ENCODE results near the gene ECHS1.

ECHS1 gene

GRCh38 chr10:133412381-133412711 is 39.2 kb upstream of the ECHS1 start:
- H3K9me3 ChIP-seq (ENCODE audit: control insufficient read depth in 2 of 2, low read length in 2 of 2), result peaks cover 2 to 5% of the 10 kb centered on the region in 2 donors
- H3K27me3 ChIP-seq (ENCODE audit: control insufficient read depth in 2 of 2, insufficient read depth in 2 of 2, low read length in 2 of 2), result no peaks in the 10 kb centered on the region
- H3K36me3 ChIP-seq (ENCODE audit: control insufficient read depth in 2 of 2, insufficient read depth in 2 of 2, low read length in 2 of 2), result peaks cover 26 to 46% of the 10 kb centered on the region in 2 donors
- H3K9ac ChIP-seq (ENCODE audit: low read depth in 1 of 2, low read length in 2 of 2), result no peak overlapping the region
- no peaks in the 10 kb centered on the region for H3K4me1 ChIP-seq (ENCODE audit: control insufficient read depth in 2 of 2, insufficient read depth in 2 of 2, low read length in 2 of 2)
- H3K4me3 ChIP-seq (ENCODE audit: low read length in 2 of 2), result no peak overlapping the region
- H3K27ac ChIP-seq (ENCODE audit: low read depth in 2 of 2, low read length in 2 of 2), result no peak overlapping the region

GRCh38 chr10:133411523-133412380 is 38.6 kb upstream of the ECHS1 start:
- no peak overlapping the region for H3K9ac ChIP-seq (ENCODE audit: low read depth in 1 of 2, low read length in 2 of 2)
- peaks cover 26 to 46% of the 10 kb centered on the region in 2 donors for H3K36me3 ChIP-seq (ENCODE audit: control insufficient read depth in 2 of 2, insufficient read depth in 2 of 2, low read length in 2 of 2)
- H3K27ac ChIP-seq (ENCODE audit: low read depth in 2 of 2, low read length in 2 of 2), result no peak overlapping the region
- no peaks in the 10 kb centered on the region for H3K27me3 ChIP-seq (ENCODE audit: control insufficient read depth in 2 of 2, insufficient read depth in 2 of 2, low read length in 2 of 2)
- H3K4me3 ChIP-seq (ENCODE audit: low read length in 2 of 2), result no peak overlapping the region
- peaks cover 2 to 5% of the 10 kb centered on the region in 2 donors for H3K9me3 ChIP-seq (ENCODE audit: control insufficient read depth in 2 of 2, low read length in 2 of 2)
- H3K4me1 ChIP-seq (ENCODE audit: control insufficient read depth in 2 of 2, insufficient read depth in 2 of 2, low read length in 2 of 2), result no peaks in the 10 kb centered on the region

GRCh38 chr10:133405844-133406527 is 32.8 kb upstream of the ECHS1 start:
- H3K4me1 ChIP-seq (ENCODE audit: control insufficient read depth in 2 of 2, insufficient read depth in 2 of 2, low read length in 2 of 2), result no peaks in the 10 kb centered on the region
- H3K9me3 ChIP-seq (ENCODE audit: control insufficient read depth in 2 of 2, low read length in 2 of 2), result no peaks in the 10 kb centered on the region
- peaks cover 24 to 38% of the 10 kb centered on the region in 2 donors for H3K36me3 ChIP-seq (ENCODE audit: control insufficient read depth in 2 of 2, insufficient read depth in 2 of 2, low read length in 2 of 2)
- H3K9ac ChIP-seq (ENCODE audit: low read depth in 1 of 2, low read length in 2 of 2), result no peak overlapping the region
- no peaks in the 10 kb centered on the region for H3K27me3 ChIP-seq (ENCODE audit: control insufficient read depth in 2 of 2, insufficient read depth in 2 of 2, low read length in 2 of 2)
- H3K27ac ChIP-seq (ENCODE audit: low read depth in 2 of 2, low read length in 2 of 2), result no peak overlapping the region
- no peak overlapping the region for H3K4me3 ChIP-seq (ENCODE audit: low read length in 2 of 2)

- Histone ChIP-seq H3K9me3 (ENCODE audit: control insufficient read depth in 2 of 2, low read length in 2 of 2) (no peaks in the 10 kb centered on the region), H3K9ac (ENCODE audit: low read depth in 1 of 2, low read length in 2 of 2) (no peak overlapping the region), H3K4me3 (ENCODE audit: low read length in 2 of 2) (no peak overlapping the region), H3K4me1 (ENCODE audit: control insufficient read depth in 2 of 2, insufficient read depth in 2 of 2, low read length in 2 of 2) (no peaks in the 10 kb centered on the region), H3K27me3 (ENCODE audit: control insufficient read depth in 2 of 2, insufficient read depth in 2 of 2, low read length in 2 of 2) (no peaks in the 10 kb centered on the region), H3K27ac (ENCODE audit: low read depth in 2 of 2, low read length in 2 of 2) (no peak overlapping the region), H3K36me3 (ENCODE audit: control insufficient read depth in 2 of 2, insufficient read depth in 2 of 2, low read length in 2 of 2) (peaks cover 23 to 36% of the 10 kb centered on the region in 2 donors)
Observed at GRCh38 chr10:133405272-133405671, 32.1 kb upstream of the ECHS1 start.

GRCh38 chr10:133403784-133404183 is 30.6 kb upstream of the ECHS1 start:
- no peak overlapping the region for H3K27ac ChIP-seq (ENCODE audit: low read depth in 2 of 2, low read length in 2 of 2)
- peaks cover 30 to 35% of the 10 kb centered on the region in 2 donors for H3K36me3 ChIP-seq (ENCODE audit: control insufficient read depth in 2 of 2, insufficient read depth in 2 of 2, low read length in 2 of 2)
- no peak overlapping the region for H3K4me3 ChIP-seq (ENCODE audit: low read length in 2 of 2)
- H3K9ac ChIP-seq (ENCODE audit: low read depth in 1 of 2, low read length in 2 of 2), result no peak overlapping the region
- no peaks in the 10 kb centered on the region for H3K9me3 ChIP-seq (ENCODE audit: control insufficient read depth in 2 of 2, low read length in 2 of 2)
- H3K4me1 ChIP-seq (ENCODE audit: control insufficient read depth in 2 of 2, insufficient read depth in 2 of 2, low read length in 2 of 2), result no peaks in the 10 kb centered on the region
- H3K27me3 ChIP-seq (ENCODE audit: control insufficient read depth in 2 of 2, insufficient read depth in 2 of 2, low read length in 2 of 2), result no peaks in the 10 kb centered on the region

- H3K27me3 ChIP-seq (ENCODE audit: control insufficient read depth in 2 of 2, insufficient read depth in 2 of 2, low read length in 2 of 2), result no peaks in the 10 kb centered on the region
- H3K27ac ChIP-seq (ENCODE audit: low read depth in 2 of 2, low read length in 2 of 2), result no peak overlapping the region
- H3K9me3 ChIP-seq (ENCODE audit: control insufficient read depth in 2 of 2, low read length in 2 of 2), result no peaks in the 10 kb centered on the region
- H3K4me3 ChIP-seq (ENCODE audit: low read length in 2 of 2), result no peak overlapping the region
- H3K4me1 ChIP-seq (ENCODE audit: control insufficient read depth in 2 of 2, insufficient read depth in 2 of 2, low read length in 2 of 2), result no peaks in the 10 kb centered on the region
- H3K9ac ChIP-seq (ENCODE audit: low read depth in 1 of 2, low read length in 2 of 2), result no peak overlapping the region
- H3K36me3 ChIP-seq (ENCODE audit: control insufficient read depth in 2 of 2, insufficient read depth in 2 of 2, low read length in 2 of 2), result peaks cover 34 to 35% of the 10 kb centered on the region in 2 donors
Observed at GRCh38 chr10:133403359-133403758, 30.2 kb upstream of the ECHS1 start.

GRCh38 chr10:133401981-133402725 is 29.0 kb upstream of the ECHS1 start:
- Histone ChIP-seq H3K4me3 (ENCODE audit: low read length in 2 of 2) (no peak overlapping the region), H3K9ac (ENCODE audit: low read depth in 1 of 2, low read length in 2 of 2) (no peak overlapping the region), H3K4me1 (ENCODE audit: control insufficient read depth in 2 of 2, insufficient read depth in 2 of 2, low read length in 2 of 2) (no peaks in the 10 kb centered on the region), H3K36me3 (ENCODE audit: control insufficient read depth in 2 of 2, insufficient read depth in 2 of 2, low read length in 2 of 2) (peaks cover 35 to 36% of the 10 kb centered on the region in 2 donors), H3K9me3 (ENCODE audit: control insufficient read depth in 2 of 2, low read length in 2 of 2) (no peaks in the 10 kb centered on the region), H3K27ac (ENCODE audit: low read depth in 2 of 2, low read length in 2 of 2) (peak overlapping the region in 1 of 2 donors; percentile 67), H3K27me3 (ENCODE audit: control insufficient read depth in 2 of 2, insufficient read depth in 2 of 2, low read length in 2 of 2) (no peaks in the 10 kb centered on the region)

GRCh38 chr10:133401500-133401899 is 28.3 kb upstream of the ECHS1 start:
- no peak overlapping the region for H3K4me3 ChIP-seq (ENCODE audit: low read length in 2 of 2)
- peak overlapping the region in 1 of 2 donors; percentile 67 for H3K27ac ChIP-seq (ENCODE audit: low read depth in 2 of 2, low read length in 2 of 2)
- H3K36me3 ChIP-seq (ENCODE audit: control insufficient read depth in 2 of 2, insufficient read depth in 2 of 2, low read length in 2 of 2), result peaks cover 36 to 41% of the 10 kb centered on the region in 2 donors

GRCh38 chr10:133400624-133401424 is 27.7 kb upstream of the ECHS1 start:
- Histone ChIP-seq H3K27me3 (ENCODE audit: control insufficient read depth in 2 of 2, insufficient read depth in 2 of 2, low read length in 2 of 2) (no peaks in the 10 kb centered on the region), H3K36me3 (ENCODE audit: control insufficient read depth in 2 of 2, insufficient read depth in 2 of 2, low read length in 2 of 2) (peaks cover 36 to 46% of the 10 kb centered on the region in 2 donors), H3K4me1 (ENCODE audit: control insufficient read depth in 2 of 2, insufficient read depth in 2 of 2, low read length in 2 of 2) (no peaks in the 10 kb centered on the region), H3K27ac (ENCODE audit: low read depth in 2 of 2, low read length in 2 of 2) (peak overlapping the region; percentile 37 to 67), H3K4me3 (ENCODE audit: low read length in 2 of 2) (no peak overlapping the region), H3K9ac (ENCODE audit: low read depth in 1 of 2, low read length in 2 of 2) (no peak overlapping the region), H3K9me3 (ENCODE audit: control insufficient read depth in 2 of 2, low read length in 2 of 2) (no peaks in the 10 kb centered on the region)

More at GRCh38 chr10:133401500-133401899, 28.3 kb upstream of the ECHS1 start:
- no peaks in the 10 kb centered on the region for H3K4me1 ChIP-seq (ENCODE audit: control insufficient read depth in 2 of 2, insufficient read depth in 2 of 2, low read length in 2 of 2)
- no peak overlapping the region for H3K9ac ChIP-seq (ENCODE audit: low read depth in 1 of 2, low read length in 2 of 2)
- H3K27me3 ChIP-seq (ENCODE audit: control insufficient read depth in 2 of 2, insufficient read depth in 2 of 2, low read length in 2 of 2), result no peaks in the 10 kb centered on the region
- no peaks in the 10 kb centered on the region for H3K9me3 ChIP-seq (ENCODE audit: control insufficient read depth in 2 of 2, low read length in 2 of 2)

Data from mucosa of rectum (tissue), 2 donors.